ENCODE results near the gene NAALADL1.
A peak's percentile ranks its signal among the peaks of the same experiment; 100 is the strongest.

NAALADL1 gene

GRCh38 chr11:65058419-65059054 is at the start of gene NAALADL1:
Gene NAALADL1, minus strand, starts transcription at chr11:65058553. Its CDS starts 32 bp downstream, at chr11:65058521.
- no peak for DNase-seq (ENCODE audit: extremely low read depth in 1 of 2, low read depth in 1 of 2)

GRCh38 chr11:65107751-65108468 is 49.6 kb upstream of the NAALADL1 start:
- no peak for DNase-seq (ENCODE audit: extremely low read depth in 1 of 2, low read depth in 1 of 2)

GRCh38 chr11:65107078-65107477 is 48.7 kb upstream of the NAALADL1 start:
- DNase-seq (ENCODE audit: extremely low read depth in 1 of 2, low read depth in 1 of 2), result no peak

GRCh38 chr11:65104628-65105027 is 46.3 kb upstream of the NAALADL1 start:
- DNase-seq (ENCODE audit: extremely low read depth in 1 of 2, low read depth in 1 of 2), result no peak

GRCh38 chr11:65103476-65103875 is 45.1 kb upstream of the NAALADL1 start:
- DNase-seq (ENCODE audit: extremely low read depth in 1 of 2, low read depth in 1 of 2), result no peak

GRCh38 chr11:65102142-65103095 is 44.1 kb upstream of the NAALADL1 start:
- DNase-seq (ENCODE audit: extremely low read depth in 1 of 2, low read depth in 1 of 2), result no peak

- no peak for DNase-seq (ENCODE audit: extremely low read depth in 1 of 2, low read depth in 1 of 2)
Observed at GRCh38 chr11:65100674-65101350, 42.5 kb upstream of the NAALADL1 start.

- DNase-seq (ENCODE audit: extremely low read depth in 1 of 2, low read depth in 1 of 2), result no peak
Observed at GRCh38 chr11:65096926-65097325, 38.6 kb upstream of the NAALADL1 start.

GRCh38 chr11:65095974-65096806 is 37.8 kb upstream of the NAALADL1 start, which contains the start of gene VPS51:
Gene VPS51, plus strand, starts transcription at chr11:65096214. Its CDS starts 37 bp downstream, at chr11:65096251.
- DNase-seq (ENCODE audit: extremely low read depth in 1 of 2, low read depth in 1 of 2), result peak; percentile 61 to 80

GRCh38 chr11:65095427-65095826 is 37.1 kb upstream of the NAALADL1 start:
- no peak for DNase-seq (ENCODE audit: extremely low read depth in 1 of 2, low read depth in 1 of 2)

GRCh38 chr11:65090628-65091027 is 32.3 kb upstream of the NAALADL1 start:
- no peak for DNase-seq (ENCODE audit: extremely low read depth in 1 of 2, low read depth in 1 of 2)

- DNase-seq (ENCODE audit: extremely low read depth in 1 of 2, low read depth in 1 of 2), result no peak
Observed at GRCh38 chr11:65089621-65090020, 31.3 kb upstream of the NAALADL1 start.

- DNase-seq (ENCODE audit: extremely low read depth in 1 of 2, low read depth in 1 of 2), result no peak
Observed at GRCh38 chr11:65087827-65088226, 29.5 kb upstream of the NAALADL1 start.

GRCh38 chr11:65087216-65087615 is 28.9 kb upstream of the NAALADL1 start:
- DNase-seq (ENCODE audit: extremely low read depth in 1 of 2, low read depth in 1 of 2), result no peak

GRCh38 chr11:65086809-65087208 is 28.5 kb upstream of the NAALADL1 start:
- no peak for DNase-seq (ENCODE audit: extremely low read depth in 1 of 2, low read depth in 1 of 2)

- DNase-seq (ENCODE audit: extremely low read depth in 1 of 2, low read depth in 1 of 2), result no peak
Observed at GRCh38 chr11:65085446-65085845, 27.1 kb upstream of the NAALADL1 start.

GRCh38 chr11:65084598-65085375 is 26.4 kb upstream of the NAALADL1 start:
- DNase-seq (ENCODE audit: extremely low read depth in 1 of 2, low read depth in 1 of 2), result no peak

- peak; percentile 93 for DNase-seq (ENCODE audit: extremely low read depth in 1 of 2, low read depth in 1 of 2)
Observed at GRCh38 chr11:65083834-65084597, 25.7 kb upstream of the NAALADL1 start, which contains the start of the genes CDCA5 and ZFPL1. Gene CDCA5, minus strand, starts transcription at chr11:65084040. Its CDS starts 62 bp downstream, at chr11:65083978. Gene ZFPL1, plus strand, starts transcription at chr11:65084222. Its CDS starts 477 bp downstream, at chr11:65084699.
